Large intestine (tissue), 3 donors: ENCODE data around the gene ATP13A3. TPM values are rescaled to one million over a fixed set of nuclear protein-coding genes. Genes with fewer than 3 reads are reported as not detected.
A peak's percentile ranks its signal among the peaks of the same experiment; 100 is the strongest.

Experiments used
- DNase-seq, 2 donors: peaks; one replicate each; pipeline versions ENCODE4 v3.0.0 to v3.0.0-alpha.2; 2013
- H3K27ac ChIP-seq: one replicate; pipeline ENCODE4 v1.5.1; 2013; ENCODE audit warnings: low read length
- H3K27me3 ChIP-seq: 2 replicates; pipeline ENCODE4 v1.6.1; 2013; ENCODE audit warnings: low read length; ENCODE audit not compliant: control insufficient read depth, insufficient read depth
- H3K36me3 ChIP-seq: 2 replicates; pipeline ENCODE4 v1.6.1; 2013; ENCODE audit warnings: low read length; ENCODE audit not compliant: control insufficient read depth, insufficient read depth
- H3K4me1 ChIP-seq: one replicate; pipeline ENCODE4 v1.6.1; 2013; ENCODE audit warnings: low read length; ENCODE audit not compliant: control insufficient read depth, insufficient read depth
- H3K4me3 ChIP-seq: one replicate; pipeline ENCODE4 v1.5.1; 2013; ENCODE audit warnings: low read length
- H3K9me3 ChIP-seq: one replicate; pipeline ENCODE4 v1.6.1; 2013; ENCODE audit warnings: mild to moderate bottlenecking, low read depth, low read length, moderate library complexity; ENCODE audit not compliant: control insufficient read depth
- WGBS: methylation state at CpG from one replicate; pipeline ENCODE4 v1.1.5; 2013; ENCODE audit warnings: low lambda C conversion rate; ENCODE audit not compliant: insufficient coverage; 5-methylcytosine and 5-hydroxymethylcytosine counted together
- polyA plus RNA-seq: library from polyadenylated mRNA; unstranded; fragments of 120-200 nt; gene quantifications from one replicate; pipeline ENCODE4 v1.2.1, GENCODE V29; 2013

Gene ATP13A3
- polyA plus RNA-seq, 1 donor = 64.6 TPM

GRCh38 chr3:194376241-194376560 lies 110.6 kb downstream of the ATP13A3 start:
- no peaks in the 10 kb centered on the region for H3K9me3 ChIP-seq
- peaks cover 5% of the 10 kb centered on the region for H3K27me3 ChIP-seq
- WGBS = 100% methylated on average over 1 of the region's 10 CpGs
- H3K4me3 ChIP-seq = no peak overlapping the region
- no peak for DNase-seq
- H3K27ac ChIP-seq = no peak overlapping the region
- no peaks in the 10 kb centered on the region for H3K4me1 ChIP-seq
- H3K36me3 ChIP-seq = no peaks in the 10 kb centered on the region

- no CpG with 5 or more reads among the region's 15 CpGs for WGBS
- Histone ChIP-seq H3K4me1 (no peaks in the 10 kb centered on the region), H3K4me3 (no peak overlapping the region), H3K9me3 (no peaks in the 10 kb centered on the region), H3K36me3 (no peaks in the 10 kb centered on the region), H3K27ac (no peak overlapping the region), H3K27me3 (peaks cover 6% of the 10 kb centered on the region)
- peak in 1 of 2 donors; percentile 35 for DNase-seq
Measured at GRCh38 chr3:194375473-194376240, 111.1 kb downstream of the ATP13A3 start.

DNA sequence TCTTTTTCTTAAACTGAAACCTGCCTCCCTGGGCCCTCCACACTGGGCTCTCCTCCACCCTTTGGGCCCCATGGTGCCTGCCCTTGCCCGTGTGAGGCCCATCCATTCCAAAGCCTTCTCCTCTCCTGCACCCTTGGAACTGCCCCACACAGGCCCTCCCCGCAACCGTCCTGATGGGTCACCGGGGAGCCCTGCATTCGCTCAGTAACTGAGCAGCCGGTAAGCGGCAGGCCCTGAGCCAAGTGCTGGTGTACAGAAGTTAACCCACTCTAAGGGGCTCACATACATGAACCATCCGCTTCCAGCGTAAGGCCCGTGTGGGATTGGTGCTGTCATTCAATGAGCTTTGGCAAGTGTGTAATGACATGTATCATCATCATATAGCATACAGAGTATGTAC lies 111.9 kb downstream of the ATP13A3 start:
- Histone ChIP-seq H3K4me3 (no peak overlapping the region), H3K27me3 (peaks cover 10% of the 10 kb centered on the region), H3K9me3 (no peaks in the 10 kb centered on the region), H3K36me3 (no peaks in the 10 kb centered on the region), H3K4me1 (no peaks in the 10 kb centered on the region), H3K27ac (no peak overlapping the region)
- DNase-seq = no peak
- 93% methylated on average over 3 of the region's 10 CpGs for WGBS

- H3K27me3 ChIP-seq = peaks cover 21% of the 10 kb centered on the region
- H3K9me3 ChIP-seq = no peaks in the 10 kb centered on the region
- no peak for DNase-seq
- H3K36me3 ChIP-seq = no peaks in the 10 kb centered on the region
- H3K4me3 ChIP-seq = no peak overlapping the region
- no peak overlapping the region for H3K27ac ChIP-seq
- H3K4me1 ChIP-seq = no peaks in the 10 kb centered on the region
- WGBS = no CpG with 5 or more reads among the region's 8 CpGs
Measured at GRCh38 chr3:194373899-194374298, 112.9 kb downstream of the ATP13A3 start.

DNA sequence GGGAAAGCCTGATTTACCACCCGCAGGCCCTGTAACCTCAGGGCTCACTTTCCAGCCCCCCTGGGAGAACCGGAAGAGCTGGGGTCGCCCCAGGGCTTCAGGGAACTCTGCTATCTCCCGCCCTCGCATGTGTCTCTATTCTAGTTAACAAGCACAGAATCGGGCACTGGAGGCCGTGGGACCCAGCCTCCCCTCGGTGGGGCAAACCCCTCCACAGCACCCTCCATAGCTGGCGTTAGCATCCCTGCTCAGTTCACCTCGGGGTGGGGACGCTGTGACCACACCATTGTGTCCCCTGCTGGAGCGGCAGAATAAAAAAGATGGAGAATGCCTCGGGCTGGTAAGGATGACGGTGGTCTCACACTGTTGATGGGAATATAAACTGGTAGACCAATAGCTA lies 113.8 kb downstream of the ATP13A3 start:
- no peak overlapping the region for H3K4me3 ChIP-seq
- H3K9me3 ChIP-seq = no peaks in the 10 kb centered on the region
- peaks cover 29% of the 10 kb centered on the region for H3K27me3 ChIP-seq
- no CpG with 5 or more reads among the region's 14 CpGs for WGBS
- H3K36me3 ChIP-seq = no peaks in the 10 kb centered on the region
- H3K4me1 ChIP-seq = no peaks in the 10 kb centered on the region
- no peak overlapping the region for H3K27ac ChIP-seq
- no peak for DNase-seq

DNA sequence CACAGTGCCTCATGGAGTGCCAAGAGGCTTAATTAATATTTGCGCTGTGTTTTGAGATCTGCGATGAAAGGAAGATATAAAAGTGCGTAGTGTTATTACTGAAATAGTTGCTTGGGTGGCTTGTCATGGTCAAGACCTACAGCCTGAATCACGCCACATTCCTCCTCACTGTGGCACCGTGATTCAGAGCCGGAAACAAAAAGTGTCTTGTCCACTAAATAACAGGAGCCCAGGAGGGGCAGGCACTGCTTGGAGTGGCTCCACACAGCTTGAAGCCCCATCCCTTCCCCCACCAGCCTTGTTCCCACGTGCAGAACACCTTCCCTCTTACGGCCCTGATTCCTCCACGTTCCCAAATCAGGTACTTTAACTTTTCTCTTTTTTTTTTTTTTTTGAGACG lies 116.0 kb downstream of the ATP13A3 start:
- Histone ChIP-seq H3K36me3 (no peaks in the 10 kb centered on the region), H3K9me3 (no peaks in the 10 kb centered on the region), H3K4me1 (no peaks in the 10 kb centered on the region), H3K27ac (no peak overlapping the region), H3K27me3 (peaks cover 34% of the 10 kb centered on the region), H3K4me3 (no peak overlapping the region)
- no peak for DNase-seq
- 81% methylated on average over 3 of the region's 10 CpGs for WGBS

DNA sequence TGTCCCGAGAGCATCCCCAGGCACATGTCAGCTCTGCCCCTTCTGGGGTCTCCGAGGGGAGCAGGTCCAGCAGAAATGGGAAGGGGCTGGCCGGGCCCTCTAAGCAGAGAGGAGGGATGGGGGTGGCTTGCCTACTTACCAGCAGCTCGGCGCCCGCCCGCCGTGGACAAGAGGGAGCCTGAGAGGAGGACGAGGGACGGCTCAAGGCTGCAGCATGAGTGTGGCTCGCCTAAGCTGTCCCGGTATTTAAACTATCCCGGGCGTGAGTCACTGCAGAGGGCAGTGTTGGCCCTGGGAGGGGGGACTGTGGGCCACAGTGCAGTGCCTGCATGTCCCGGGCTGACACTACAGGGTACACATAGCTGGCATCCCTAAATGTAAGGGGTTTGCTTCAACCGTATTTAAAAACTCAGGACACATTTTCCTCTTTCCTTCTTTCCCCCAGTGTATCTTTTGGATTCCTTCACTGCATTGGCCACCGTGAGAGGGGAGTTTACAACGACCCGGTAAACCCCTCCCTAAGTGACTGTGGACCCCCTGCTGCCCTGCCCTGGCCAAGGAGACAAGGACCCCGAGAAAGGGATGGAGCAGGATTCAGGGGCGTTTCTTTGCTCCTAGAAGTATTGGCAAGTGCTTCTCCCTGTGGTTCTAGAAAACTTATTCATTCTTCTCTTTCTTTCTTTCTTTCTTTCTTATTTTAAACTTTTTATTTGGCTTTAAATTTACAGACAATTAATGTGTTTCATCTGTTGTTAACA lies 117.1 kb downstream of the ATP13A3 start, which contains the start of gene LRRC15:
Gene LRRC15 (minus strand): TSS at position 222 of the 758 bp plus-strand sequence. CDS start 8,700 bp downstream, outside the sequence.
- DNase-seq = no peak
- WGBS = 10% methylated on average over 1 of the region's 21 CpGs
- Histone ChIP-seq H3K27ac (no peak within 1 kb of the TSS), H3K27me3 (peaks cover 34% of the 10 kb centered on the region), H3K9me3 (no peaks in the 10 kb centered on the region), H3K36me3 (no peaks in the 10 kb centered on the region), H3K4me1 (peaks cover 3% of the 10 kb centered on the region), H3K4me3 (no peak within 1 kb of the TSS)

- Histone ChIP-seq H3K9me3 (no peaks in the 10 kb centered on the region), H3K36me3 (no peaks in the 10 kb centered on the region), H3K4me1 (peaks cover 3% of the 10 kb centered on the region), H3K27me3 (peaks cover 34% of the 10 kb centered on the region), H3K27ac (no peak overlapping the region), H3K4me3 (no peak overlapping the region)
- no peak for DNase-seq
- no CpG with 5 or more reads among the region's 6 CpGs for WGBS
Measured at GRCh38 chr3:194368918-194369317, 117.9 kb downstream of the ATP13A3 start.

GRCh38 chr3:194367992-194368841 lies 118.6 kb downstream of the ATP13A3 start:
- Histone ChIP-seq H3K9me3 (no peaks in the 10 kb centered on the region), H3K4me1 (peaks cover 3% of the 10 kb centered on the region), H3K36me3 (no peaks in the 10 kb centered on the region), H3K4me3 (no peak overlapping the region), H3K27me3 (peaks cover 34% of the 10 kb centered on the region), H3K27ac (no peak overlapping the region)
- no peak for DNase-seq
- WGBS = no CpG with 5 or more reads among the region's 18 CpGs

DNA sequence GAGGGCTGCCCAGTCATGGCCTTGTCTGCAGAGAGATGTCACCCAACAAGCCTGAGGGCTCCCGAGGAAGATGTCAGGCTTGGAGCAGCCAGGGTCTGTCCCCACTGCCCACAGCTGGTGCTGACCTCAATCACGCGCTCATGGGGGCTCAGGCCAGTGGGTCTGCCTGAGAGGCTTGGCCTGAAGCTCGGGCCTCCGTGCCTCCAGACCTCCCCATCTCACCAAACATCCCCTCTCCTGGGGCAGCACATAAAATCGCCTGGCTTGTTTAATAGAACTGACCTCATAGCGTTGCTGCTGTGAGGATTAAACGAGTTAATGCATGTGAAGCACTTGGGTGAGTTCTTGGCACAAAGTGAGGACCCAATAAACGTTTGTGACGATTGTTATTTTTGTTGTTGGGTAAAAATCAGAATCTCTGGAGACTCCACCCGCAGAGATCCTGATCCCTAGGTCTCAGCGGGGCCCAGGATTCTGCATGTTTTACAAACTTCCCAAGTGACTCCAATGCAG lies 120.8 kb downstream of the ATP13A3 start:
- Histone ChIP-seq H3K4me1 (peaks cover 3% of the 10 kb centered on the region), H3K36me3 (no peaks in the 10 kb centered on the region), H3K27ac (no peak overlapping the region), H3K4me3 (no peak overlapping the region), H3K27me3 (peaks cover 31% of the 10 kb centered on the region), H3K9me3 (no peaks in the 10 kb centered on the region)
- DNase-seq = no peak
- WGBS = 100% methylated on average over 1 of the region's 12 CpGs
